HG02981 (cell line): ENCODE data around the gene MLLT6.

Experiments used
- ATAC-seq: cut with Tn5 transposase; IDR thresholded peaks from one replicate; pipeline ENCODE4 v1.9.1; 2021; ENCODE audit warnings: mild to moderate bottlenecking, moderate library complexity; ENCODE audit not compliant: unreplicated experiment

Gene MLLT6

DNA sequence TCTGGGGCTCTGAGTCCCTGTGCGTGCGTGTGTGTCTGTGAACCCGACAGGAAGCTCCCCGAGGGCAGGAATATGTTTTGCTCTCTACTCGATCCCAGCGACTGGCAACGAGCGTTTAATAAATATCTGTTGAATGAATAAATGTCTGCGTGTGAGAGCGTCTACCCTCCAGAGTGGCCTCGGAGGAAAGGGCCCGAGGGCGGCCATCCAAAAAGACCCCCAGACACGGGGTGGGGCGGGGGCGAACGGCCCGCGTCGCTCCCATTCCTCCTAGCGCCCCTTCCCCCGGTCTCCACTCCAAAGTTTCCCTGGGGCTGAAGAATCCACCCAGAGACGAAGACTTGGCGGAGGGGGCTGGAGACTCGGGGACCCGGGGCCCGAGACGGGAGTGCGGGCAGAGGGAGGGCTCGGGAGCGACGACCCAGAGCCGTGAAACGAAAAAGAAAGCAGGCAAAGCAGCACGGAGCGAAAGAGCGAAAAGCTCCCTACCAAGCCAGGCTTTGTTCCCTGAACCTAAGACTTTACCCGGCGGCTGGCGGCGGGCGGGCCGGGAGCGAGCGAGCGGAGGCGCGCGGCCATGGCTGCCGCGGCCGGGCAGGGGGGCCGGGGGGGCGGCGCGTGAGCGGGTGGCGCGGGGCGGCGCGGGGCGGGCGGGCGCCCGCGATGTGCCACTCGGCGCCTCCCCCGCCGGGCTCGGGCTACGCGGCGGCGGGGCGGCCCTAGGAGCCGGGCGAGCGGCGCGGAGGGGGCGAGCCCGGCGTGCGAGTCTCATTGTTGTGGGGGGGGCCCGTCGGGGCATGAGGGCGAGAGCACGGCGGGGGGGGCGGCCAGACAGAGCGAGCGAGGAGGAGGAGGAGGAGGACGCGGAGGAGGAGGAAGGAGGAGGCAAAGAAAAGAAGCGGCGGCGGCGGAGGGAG is at the start of gene MLLT6:
Gene MLLT6, plus strand, starts transcription at position 668 of the 917 bp plus-strand sequence. CDS start 360 bp downstream, outside the sequence.
- ATAC-seq: no peak

GRCh38 chr17:38656959-38657823 is 47.9 kb upstream of the MLLT6 start:
- ATAC-seq: no peak

- ATAC-seq: no peak
Measured at GRCh38 chr17:38657824-38658740, 47.0 kb upstream of the MLLT6 start.

DNA sequence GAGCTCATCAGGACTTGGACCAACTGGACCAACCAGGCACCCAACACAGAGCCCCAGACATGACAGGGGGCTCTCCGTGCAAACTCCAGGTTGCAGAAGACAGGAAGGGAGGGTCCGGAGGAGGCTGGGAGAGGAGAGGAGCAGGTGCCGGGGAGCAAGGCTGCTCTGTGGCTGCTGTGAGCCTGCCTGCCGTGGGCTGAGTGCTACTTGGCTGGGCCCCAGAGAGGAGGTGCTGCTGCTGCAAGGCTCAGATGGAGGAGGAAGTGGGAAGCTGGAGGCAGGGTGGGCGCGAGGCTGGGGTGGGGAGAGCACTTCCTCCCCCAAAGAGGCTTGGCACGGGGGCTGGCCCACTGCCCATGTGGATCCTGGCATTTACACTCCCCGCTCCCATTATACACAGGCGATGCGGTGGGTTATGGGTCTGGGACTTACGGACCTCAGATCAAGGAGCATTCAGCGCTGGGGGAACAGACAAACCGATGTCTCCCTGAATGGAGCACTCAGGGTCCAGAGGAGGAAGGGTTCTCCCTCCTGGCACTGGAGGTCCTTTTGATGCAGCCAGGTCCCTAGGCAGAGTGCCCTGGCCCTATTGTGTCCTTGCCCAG is 46.2 kb upstream of the MLLT6 start:
- ATAC-seq: no peak

DNA sequence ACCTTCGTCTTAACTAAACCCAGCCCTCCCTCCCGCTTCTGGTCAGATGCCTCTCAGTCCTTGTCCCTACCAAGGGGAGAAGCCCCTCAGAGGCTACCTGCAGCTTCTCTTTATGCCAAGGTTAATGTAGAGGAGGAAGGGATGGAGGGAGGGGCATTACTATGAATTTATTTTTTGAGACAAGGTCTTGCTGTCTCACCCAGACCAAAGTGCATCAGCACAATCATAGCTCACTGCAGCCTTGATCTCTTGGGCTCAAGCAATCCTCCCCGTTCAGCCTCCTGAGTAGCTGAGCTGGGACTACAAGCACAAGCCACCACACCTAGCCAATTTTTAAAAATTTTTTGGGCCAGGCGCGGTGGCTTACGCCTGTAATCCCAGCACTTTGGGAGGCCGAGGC is 45.7 kb upstream of the MLLT6 start:
- ATAC-seq: no peak

GRCh38 chr17:38660097-38661025 is 44.7 kb upstream of the MLLT6 start:
- ATAC-seq: no peak

DNA sequence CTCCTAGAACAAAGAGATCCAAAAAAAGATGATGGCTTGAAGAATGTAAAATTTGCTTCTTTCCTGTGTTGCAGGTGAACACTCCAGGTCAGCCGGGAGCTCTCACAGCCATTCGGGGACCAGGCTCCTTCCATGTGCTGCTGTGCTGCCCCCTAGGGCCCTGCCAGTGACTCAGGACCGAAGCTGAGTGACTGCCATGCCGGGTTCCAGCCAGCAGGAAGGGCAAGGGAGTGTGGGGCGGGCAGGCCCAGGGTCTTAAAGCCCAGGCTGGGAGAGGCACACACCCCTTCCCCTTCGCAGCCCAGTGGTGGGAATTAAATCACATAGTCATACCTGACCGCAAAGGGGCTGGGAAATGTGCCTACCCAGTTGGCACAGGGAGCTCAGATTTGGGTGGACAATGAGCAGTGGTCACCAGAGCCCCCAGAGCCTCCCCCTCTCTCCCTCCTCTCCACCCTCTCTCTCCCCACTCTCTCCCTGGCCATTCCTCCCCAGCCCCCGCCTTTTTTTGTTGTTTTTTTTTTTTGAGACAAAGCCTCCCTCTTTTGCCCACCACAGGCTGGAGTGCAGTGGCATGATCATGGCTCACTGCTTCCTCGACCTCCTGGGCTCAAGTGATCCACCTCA is 41.8 kb upstream of the MLLT6 start:
- ATAC-seq: no peak

DNA sequence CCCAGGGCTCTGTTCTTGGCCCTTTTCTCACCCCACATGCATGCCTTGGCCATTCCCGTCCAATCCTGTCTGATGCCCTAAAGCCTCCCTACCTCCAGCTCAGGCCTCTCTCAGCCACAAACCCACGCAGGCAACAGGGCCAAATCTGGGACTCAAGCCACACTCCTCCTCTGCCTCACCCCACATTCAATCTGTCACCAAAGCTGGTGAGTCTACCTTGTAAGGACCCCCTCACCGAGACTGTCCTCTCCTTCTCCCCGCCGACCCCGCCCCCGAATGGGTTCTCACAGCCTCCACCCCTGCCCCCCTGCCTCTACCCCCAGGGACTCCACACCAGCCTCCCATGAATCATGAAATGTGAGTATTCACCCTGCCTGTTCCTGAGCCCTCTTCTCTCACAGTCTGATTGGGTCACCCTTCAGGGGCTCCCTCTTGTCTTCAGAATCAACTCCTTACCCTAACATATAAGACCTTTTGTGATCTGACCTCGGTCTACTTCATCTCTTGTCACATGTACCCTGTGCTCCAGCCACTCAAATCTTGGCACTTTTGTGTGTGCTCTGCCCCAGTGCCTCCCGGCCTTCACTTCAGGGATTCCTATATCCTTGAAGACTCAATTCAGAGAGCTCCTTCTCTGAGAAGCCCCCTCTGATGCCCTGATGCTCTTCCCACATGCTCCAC is 41.0 kb upstream of the MLLT6 start:
- ATAC-seq: no peak

DNA sequence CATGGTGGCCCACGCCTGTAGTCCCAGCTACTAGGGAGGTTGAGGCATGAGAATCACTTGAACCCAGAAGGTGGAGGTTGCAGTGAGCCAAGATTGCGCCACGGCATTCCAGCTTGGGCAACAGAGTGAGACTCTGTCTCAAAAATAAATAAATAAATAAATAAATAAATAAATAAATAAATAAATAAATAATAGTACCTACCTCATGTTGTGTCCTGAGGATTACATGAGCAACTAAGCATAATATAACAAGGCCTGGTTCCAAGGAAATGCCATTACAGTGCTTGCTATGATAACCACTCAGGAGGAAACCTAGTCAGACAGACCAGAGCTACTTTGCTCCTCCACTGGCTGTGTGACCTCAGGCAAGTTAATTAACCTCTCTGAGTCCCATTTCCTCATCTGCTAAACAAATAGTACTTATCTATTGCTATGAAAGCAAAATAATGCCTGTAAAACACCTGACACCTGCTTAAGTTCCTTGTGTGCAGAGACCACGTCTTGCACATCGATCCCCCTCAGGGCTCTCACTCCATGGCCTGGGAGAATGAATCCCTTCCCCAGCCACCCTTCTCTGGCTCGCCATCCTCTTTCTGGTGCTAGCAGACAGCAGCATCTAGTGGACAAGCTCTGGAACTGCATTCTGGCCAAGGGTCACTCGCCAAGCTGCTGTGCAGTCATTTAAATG is 37.8 kb upstream of the MLLT6 start:
- no peak for ATAC-seq

DNA sequence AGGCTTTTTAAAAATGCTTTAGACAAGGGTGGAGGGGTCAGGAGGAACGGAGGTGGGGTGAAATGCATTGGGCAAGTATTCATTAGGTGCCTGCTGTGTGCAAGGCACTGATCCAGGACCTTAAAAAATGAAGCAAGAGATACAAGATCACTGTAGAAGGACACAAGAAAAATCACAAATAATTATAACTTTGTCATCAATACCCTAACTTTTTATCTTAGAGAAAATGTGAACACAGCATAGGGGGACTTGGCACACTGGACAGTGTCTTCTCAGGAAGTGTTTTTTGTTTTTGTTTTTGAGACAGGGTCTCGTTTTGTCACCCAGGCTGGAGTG is 37.3 kb upstream of the MLLT6 start:
- ATAC-seq: no peak

GRCh38 chr17:38669520-38669919 is 35.6 kb upstream of the MLLT6 start:
- ATAC-seq: no peak

GRCh38 chr17:38671939-38672720 is 32.9 kb upstream of the MLLT6 start:
- ATAC-seq: no peak

DNA sequence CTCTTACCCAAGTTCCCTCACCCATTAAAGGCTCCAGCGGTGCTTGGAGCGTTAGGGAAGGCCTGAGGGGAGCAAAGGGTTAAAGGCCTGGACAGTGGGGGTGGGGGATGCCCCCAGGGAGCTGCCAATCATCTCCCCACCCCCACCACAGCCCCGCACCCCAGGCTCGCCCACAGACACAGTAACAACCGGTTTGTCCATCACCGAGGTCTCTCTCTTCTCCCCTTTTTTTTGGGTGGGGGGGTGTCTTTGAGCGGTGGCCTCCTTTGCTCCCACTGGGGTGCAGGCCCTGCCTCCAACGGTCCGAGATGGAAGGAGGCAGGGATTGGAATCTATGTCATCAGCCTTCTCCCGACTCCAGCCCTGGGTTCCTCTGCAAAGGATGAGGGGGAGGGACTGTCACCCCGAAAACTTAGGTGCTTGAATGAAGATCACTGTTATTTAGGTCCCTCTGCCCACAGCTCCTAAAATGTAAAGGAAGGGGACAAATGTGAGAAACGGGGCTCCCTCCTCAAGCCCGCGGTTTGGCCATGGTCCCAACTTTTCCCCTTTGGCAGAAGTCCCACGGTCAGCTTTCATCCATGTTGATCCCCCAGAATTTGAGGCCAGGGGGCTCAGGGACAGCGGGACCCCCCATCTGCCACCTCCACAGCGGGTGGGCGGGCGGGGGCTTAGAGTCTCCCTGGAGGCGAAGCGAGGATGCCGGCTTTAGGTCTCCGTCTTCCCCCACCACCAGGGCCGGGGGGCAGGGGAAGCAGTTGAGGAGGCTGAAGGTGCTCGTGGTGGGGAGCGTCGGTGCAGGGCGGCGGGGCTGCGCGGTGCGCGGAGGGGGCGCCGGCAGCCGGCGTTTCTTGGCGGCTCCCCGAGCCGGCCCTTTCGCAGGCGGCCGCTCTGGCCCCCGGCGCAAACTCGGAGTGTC is 32.0 kb upstream of the MLLT6 start:
- no peak for ATAC-seq

DNA sequence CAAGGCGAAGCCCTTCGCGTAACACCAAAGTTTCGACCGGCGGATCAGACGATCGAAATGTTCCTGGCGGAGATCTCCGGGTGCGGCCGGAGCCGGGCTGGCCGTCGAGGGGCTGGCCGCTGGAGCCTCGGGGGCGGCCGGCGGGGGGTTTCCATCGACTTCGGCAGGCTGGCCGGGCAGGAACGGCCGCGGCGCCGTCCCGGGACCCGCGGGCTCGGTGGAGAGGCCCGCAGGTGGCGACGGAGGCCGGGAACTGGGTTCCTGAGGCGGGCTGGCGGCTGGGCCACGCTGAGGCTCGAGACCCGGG is 31.4 kb upstream of the MLLT6 start:
- ATAC-seq: no peak

GRCh38 chr17:38674014-38674748 is 30.9 kb upstream of the MLLT6 start:
- no peak for ATAC-seq
